Activated naive CD8-positive, alpha-beta T cell treated with anti-CD3 and anti-CD28 coated beads, Interleukin-2, amount 10 ng/mL, durations not matched to agents 7 days and 5 days (primary cell): ENCODE results near the gene MCHR1. TPM values are rescaled to one million over a fixed set of nuclear protein-coding genes. Genes with fewer than 3 reads are reported as not detected.
A peak's percentile ranks its signal among the peaks of the same experiment; 100 is the strongest.

Experiments
- ATAC-seq: fragments of 150-1000 bp; cut with Tn5 transposase; one replicate; pipeline ENCODE4 v1.10.0; 2021; ENCODE audit warnings: low read depth, moderate library complexity
- POLR2A ChIA-PET: fragments of 350-600 bp; sonication (Branson Sonifier 250); formaldehyde crosslinking; loops from one replicate; lab custom pipeline; 2021; ENCODE audit warnings: antibody characterized with exemption; lab: Charles Lee
- DNase-seq: peaks from one replicate; pipeline ENCODE4 v3.0.0; 2021
- H3K27ac Mint-ChIP-seq: one replicate; pipeline ENCODE4 v1.8.0; 2022; ENCODE audit warnings: mild to moderate bottlenecking, mixed read lengths
- H3K27me3 Mint-ChIP-seq: one replicate; pipeline ENCODE4 v1.8.0; 2022; ENCODE audit warnings: mild to moderate bottlenecking, moderate library complexity, mixed read lengths
- H3K36me3 Mint-ChIP-seq: one replicate; pipeline ENCODE4 v1.8.0; 2021; ENCODE audit warnings: mild to moderate bottlenecking, mixed read lengths
- H3K4me1 Mint-ChIP-seq: one replicate; pipeline ENCODE4 v1.8.0; 2021; ENCODE audit warnings: mixed read lengths
- H3K4me3 Mint-ChIP-seq: one replicate; pipeline ENCODE4 v1.8.0; 2022; ENCODE audit warnings: mild to moderate bottlenecking, moderate library complexity, mixed read lengths
- H3K9me3 Mint-ChIP-seq: one replicate; pipeline ENCODE4 v1.8.0; 2021; ENCODE audit warnings: mixed read lengths
- total RNA-seq, 2 experiments: library from RNA; stranded (reverse); gene quantifications; one replicate each; pipeline ENCODE4 v1.2.3, GENCODE V29; 2021

The MCHR1 gene
- total RNA-seq, 2 experiments from 2014 or later: not detected

- no peak overlapping the region for H3K4me3 Mint-ChIP-seq
Observed at GRCh38 chr22:40681451-40681850, 2.2 kb downstream of the MCHR1 start.

GRCh38 chr22:40684728-40685127 is 5.4 kb downstream of the MCHR1 start:
- no peaks in the 10 kb centered on the region for H3K36me3 Mint-ChIP-seq
- DNase-seq: no peak
- peaks cover 12% of the 10 kb centered on the region for H3K27me3 Mint-ChIP-seq
- H3K4me3 Mint-ChIP-seq: peak overlapping the region; percentile 64
- POLR2A ChIA-PET: interaction anchor here (0.7 to 1.4 kb wide), 3 partner anchors 27 to 172 kb away, joined by 3 to 5 read pairs (median 5); partner anchors contain the start of genes ST13 and XPNPEP3
- peaks cover 12% of the 10 kb centered on the region for H3K4me1 Mint-ChIP-seq
- H3K27ac Mint-ChIP-seq: peak overlapping the region; percentile 85
- no peak for ATAC-seq
- no peaks in the 10 kb centered on the region for H3K9me3 Mint-ChIP-seq

More at GRCh38 chr22:40681451-40681850, 2.2 kb downstream of the MCHR1 start:
- Mint-ChIP-seq H3K27ac (no peak overlapping the region), H3K36me3 (no peaks in the 10 kb centered on the region), H3K4me1 (peaks cover 15% of the 10 kb centered on the region), H3K9me3 (no peaks in the 10 kb centered on the region), H3K27me3 (peaks cover 18% of the 10 kb centered on the region)
- no peak for DNase-seq
- ATAC-seq: no peak
- POLR2A ChIA-PET: no interaction called here

GRCh38 chr22:40685406-40685805 is 6.1 kb downstream of the MCHR1 start:
- ATAC-seq: no peak
- Mint-ChIP-seq H3K4me1 (peaks cover 12% of the 10 kb centered on the region), H3K4me3 (peak overlapping the region; percentile 64), H3K36me3 (no peaks in the 10 kb centered on the region), H3K27me3 (peaks cover 6% of the 10 kb centered on the region), H3K27ac (peak overlapping the region; percentile 85), H3K9me3 (no peaks in the 10 kb centered on the region)
- no peak for DNase-seq
- POLR2A ChIA-PET: interaction anchor here (1.2 kb wide), 2 partner anchors 43 to 171 kb away, joined by 4 to 5 read pairs; partner anchors contain the start of genes ST13 and XPNPEP3

GRCh38 chr22:40687706-40688105 is 8.4 kb downstream of the MCHR1 start:
- DNase-seq (no peak), ATAC-seq (no peak)
- Mint-ChIP-seq H3K27ac (no peak overlapping the region), H3K9me3 (no peaks in the 10 kb centered on the region), H3K27me3 (no peaks in the 10 kb centered on the region), H3K36me3 (no peaks in the 10 kb centered on the region), H3K4me3 (no peak overlapping the region), H3K4me1 (peaks cover 12% of the 10 kb centered on the region)
- POLR2A ChIA-PET: interaction anchor here (0.6 kb wide), 1 partner anchor 252 kb away, joined by 3 read pairs; no protein-coding TSS in a partner anchor

GRCh38 chr22:40690370-40690769 is 11.1 kb downstream of the MCHR1 start:
- H3K4me3 Mint-ChIP-seq: no peak overlapping the region
- no peak overlapping the region for H3K27ac Mint-ChIP-seq
- DNase-seq (no peak), ATAC-seq (no peak)
- POLR2A ChIA-PET: no interaction called here
- peaks cover 3% of the 10 kb centered on the region for H3K4me1 Mint-ChIP-seq
- no peaks in the 10 kb centered on the region for H3K27me3 Mint-ChIP-seq
- H3K36me3 Mint-ChIP-seq: no peaks in the 10 kb centered on the region
- no peaks in the 10 kb centered on the region for H3K9me3 Mint-ChIP-seq

- POLR2A ChIA-PET: interaction anchor here (0.7 kb wide), 1 partner anchor 18 kb away, joined by 4 read pairs; no protein-coding TSS in a partner anchor
- peaks cover 2% of the 10 kb centered on the region for H3K4me1 Mint-ChIP-seq
- H3K36me3 Mint-ChIP-seq: no peaks in the 10 kb centered on the region
- H3K9me3 Mint-ChIP-seq: no peaks in the 10 kb centered on the region
- ATAC-seq: no peak
- DNase-seq: no peak
- H3K27me3 Mint-ChIP-seq: peaks cover 4% of the 10 kb centered on the region
- H3K27ac Mint-ChIP-seq: no peak overlapping the region
- H3K4me3 Mint-ChIP-seq: no peak overlapping the region
Observed at GRCh38 chr22:40691532-40691931, 12.2 kb downstream of the MCHR1 start.

- POLR2A ChIA-PET: no interaction called here
- H3K36me3 Mint-ChIP-seq: no peaks in the 10 kb centered on the region
- peaks cover 8% of the 10 kb centered on the region for H3K27me3 Mint-ChIP-seq
- no peak overlapping the region for H3K27ac Mint-ChIP-seq
- DNase-seq: no peak
- H3K9me3 Mint-ChIP-seq: no peaks in the 10 kb centered on the region
- H3K4me1 Mint-ChIP-seq: peaks cover 2% of the 10 kb centered on the region
- H3K4me3 Mint-ChIP-seq: no peak overlapping the region
- ATAC-seq: no peak
Observed at GRCh38 chr22:40694411-40694810, 15.1 kb downstream of the MCHR1 start.

GRCh38 chr22:40701274-40701673 is 22.0 kb downstream of the MCHR1 start:
- H3K27me3 Mint-ChIP-seq: peaks cover 7% of the 10 kb centered on the region
- H3K4me3 Mint-ChIP-seq: no peak overlapping the region
- ATAC-seq: no peak
- no peak overlapping the region for H3K27ac Mint-ChIP-seq
- H3K36me3 Mint-ChIP-seq: no peaks in the 10 kb centered on the region
- DNase-seq: no peak
- POLR2A ChIA-PET: interaction anchor here (0.6 to 1.3 kb wide), 3 partner anchors 10 to 16 kb away, joined by 3 to 4 read pairs (median 3); no protein-coding TSS in a partner anchor
- no peaks in the 10 kb centered on the region for H3K4me1 Mint-ChIP-seq
- no peaks in the 10 kb centered on the region for H3K9me3 Mint-ChIP-seq

GRCh38 chr22:40703174-40703573 is 23.9 kb downstream of the MCHR1 start:
- Mint-ChIP-seq H3K4me1 (no peaks in the 10 kb centered on the region), H3K36me3 (peaks cover 1% of the 10 kb centered on the region)
- no peak for ATAC-seq

GRCh38 chr22:40703736-40704135 is 24.5 kb downstream of the MCHR1 start:
- Mint-ChIP-seq H3K27me3 (no peaks in the 10 kb centered on the region), H3K36me3 (peaks cover 1% of the 10 kb centered on the region), H3K4me1 (peaks cover 1% of the 10 kb centered on the region), H3K4me3 (no peak overlapping the region), H3K27ac (no peak overlapping the region), H3K9me3 (no peaks in the 10 kb centered on the region)
- POLR2A ChIA-PET: no interaction called here
- DNase-seq: no peak
- no peak for ATAC-seq

More at GRCh38 chr22:40703174-40703573, 23.9 kb downstream of the MCHR1 start:
- H3K27me3 Mint-ChIP-seq: peaks cover 1% of the 10 kb centered on the region
- H3K27ac Mint-ChIP-seq: no peak overlapping the region
- no peak overlapping the region for H3K4me3 Mint-ChIP-seq
- no peaks in the 10 kb centered on the region for H3K9me3 Mint-ChIP-seq
- DNase-seq: no peak
- POLR2A ChIA-PET: no interaction called here

- peaks cover 1% of the 10 kb centered on the region for H3K4me1 Mint-ChIP-seq
- peaks cover 1% of the 10 kb centered on the region for H3K36me3 Mint-ChIP-seq
- no peak for DNase-seq
- POLR2A ChIA-PET: no interaction called here
- H3K9me3 Mint-ChIP-seq: no peaks in the 10 kb centered on the region
- ATAC-seq: no peak
- H3K4me3 Mint-ChIP-seq: no peak overlapping the region
- no peak overlapping the region for H3K27ac Mint-ChIP-seq
- H3K27me3 Mint-ChIP-seq: no peaks in the 10 kb centered on the region
Observed at GRCh38 chr22:40705918-40706682, 26.8 kb downstream of the MCHR1 start.

GRCh38 chr22:40707154-40707553 is 27.9 kb downstream of the MCHR1 start:
- ATAC-seq: no peak
- Mint-ChIP-seq H3K36me3 (peaks cover 1% of the 10 kb centered on the region), H3K27me3 (no peaks in the 10 kb centered on the region), H3K4me3 (no peak overlapping the region), H3K27ac (no peak overlapping the region), H3K4me1 (peaks cover 7% of the 10 kb centered on the region), H3K9me3 (no peaks in the 10 kb centered on the region)
- POLR2A ChIA-PET: no interaction called here
- DNase-seq: no peak

- H3K4me1 Mint-ChIP-seq: peaks cover 7% of the 10 kb centered on the region
- no peak overlapping the region for H3K27ac Mint-ChIP-seq
- no peak for ATAC-seq
- no peaks in the 10 kb centered on the region for H3K9me3 Mint-ChIP-seq
- peaks cover 1% of the 10 kb centered on the region for H3K36me3 Mint-ChIP-seq
- H3K4me3 Mint-ChIP-seq: no peak overlapping the region
- no peaks in the 10 kb centered on the region for H3K27me3 Mint-ChIP-seq
- POLR2A ChIA-PET: no interaction called here
- no peak for DNase-seq
Observed at GRCh38 chr22:40708177-40708576, 28.9 kb downstream of the MCHR1 start.
